Forelimb muscle (tissue), 1 donor: ENCODE measurements around the gene NELFB. TPM values are rescaled to one million over a fixed set of nuclear protein-coding genes. Genes with fewer than 3 reads are reported as not detected.

Source experiments
- DNase-seq: peaks from one replicate; pipeline ENCODE4 v3.0.0-alpha.2; 2013; ENCODE audit warnings: low read depth
- polyA plus RNA-seq: library from polyadenylated mRNA; unstranded; fragments of 120-200 nt; gene quantifications from one replicate; pipeline ENCODE4 v1.2.1, GENCODE V29; 2013; ENCODE audit not compliant: insufficient read length

The NELFB gene
- polyA plus RNA-seq, 1 donor, result 45.6 TPM

- no peak for DNase-seq
Observed at GRCh38 chr9:137314561-137315560, 59.7 kb downstream of the NELFB start.

GRCh38 chr9:137315581-137316011 lies 60.5 kb downstream of the NELFB start:
- no peak for DNase-seq

DNA sequence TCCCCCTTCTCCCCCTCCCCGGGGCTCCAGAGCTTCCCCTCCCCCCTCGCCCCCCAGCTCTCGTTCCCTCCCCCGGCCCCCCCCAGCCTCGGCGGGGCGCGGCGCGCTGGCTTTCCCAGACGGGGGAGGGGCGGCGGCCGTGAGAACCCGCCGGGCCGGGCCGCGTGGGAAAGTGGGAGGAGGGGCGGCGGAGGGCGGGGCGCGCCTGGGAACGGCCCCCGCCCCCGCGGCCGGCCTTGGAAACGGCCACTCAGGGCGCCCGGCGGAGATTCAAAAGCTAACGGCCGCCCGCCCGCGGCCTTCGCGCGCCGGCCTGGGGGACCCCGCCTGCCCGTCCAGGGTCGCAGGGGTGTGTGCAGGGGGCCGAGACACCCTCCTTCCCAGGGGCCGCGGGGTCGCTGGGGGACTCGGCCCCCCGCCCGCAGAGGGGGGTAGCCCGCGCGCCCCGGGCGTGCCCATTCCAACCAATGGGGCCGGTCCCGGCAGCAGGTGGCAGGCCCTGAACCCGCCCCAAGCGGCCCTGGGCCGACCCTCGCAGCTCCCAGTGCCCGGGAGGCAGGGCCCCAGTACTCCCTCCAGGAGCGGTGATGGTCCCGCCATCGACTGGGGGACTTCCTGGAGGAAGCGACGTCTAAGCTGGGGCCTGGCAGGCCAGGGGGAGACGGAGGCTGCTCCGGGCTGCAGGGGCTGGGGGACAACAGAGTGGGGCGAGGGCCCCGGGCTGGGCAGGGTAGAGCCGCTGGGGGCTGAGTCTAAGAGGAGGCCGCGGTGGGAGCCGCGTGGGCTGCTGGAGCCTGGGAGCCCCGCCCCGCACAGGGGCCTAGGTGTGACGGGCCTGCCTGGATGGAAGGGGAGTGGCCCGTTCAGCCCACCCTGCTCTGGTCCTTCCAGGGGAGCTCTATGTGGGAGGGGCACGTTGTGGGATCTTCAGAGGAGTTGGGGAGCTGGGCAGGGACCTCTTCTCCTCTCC lies 61.2 kb downstream of the NELFB start:
- no peak for DNase-seq

GRCh38 chr9:137317021-137317717 lies 62.0 kb downstream of the NELFB start:
- no peak for DNase-seq

GRCh38 chr9:137317718-137318511 lies 62.8 kb downstream of the NELFB start:
- no peak for DNase-seq

GRCh38 chr9:137318602-137319001 lies 63.5 kb downstream of the NELFB start:
- DNase-seq, result no peak

DNA sequence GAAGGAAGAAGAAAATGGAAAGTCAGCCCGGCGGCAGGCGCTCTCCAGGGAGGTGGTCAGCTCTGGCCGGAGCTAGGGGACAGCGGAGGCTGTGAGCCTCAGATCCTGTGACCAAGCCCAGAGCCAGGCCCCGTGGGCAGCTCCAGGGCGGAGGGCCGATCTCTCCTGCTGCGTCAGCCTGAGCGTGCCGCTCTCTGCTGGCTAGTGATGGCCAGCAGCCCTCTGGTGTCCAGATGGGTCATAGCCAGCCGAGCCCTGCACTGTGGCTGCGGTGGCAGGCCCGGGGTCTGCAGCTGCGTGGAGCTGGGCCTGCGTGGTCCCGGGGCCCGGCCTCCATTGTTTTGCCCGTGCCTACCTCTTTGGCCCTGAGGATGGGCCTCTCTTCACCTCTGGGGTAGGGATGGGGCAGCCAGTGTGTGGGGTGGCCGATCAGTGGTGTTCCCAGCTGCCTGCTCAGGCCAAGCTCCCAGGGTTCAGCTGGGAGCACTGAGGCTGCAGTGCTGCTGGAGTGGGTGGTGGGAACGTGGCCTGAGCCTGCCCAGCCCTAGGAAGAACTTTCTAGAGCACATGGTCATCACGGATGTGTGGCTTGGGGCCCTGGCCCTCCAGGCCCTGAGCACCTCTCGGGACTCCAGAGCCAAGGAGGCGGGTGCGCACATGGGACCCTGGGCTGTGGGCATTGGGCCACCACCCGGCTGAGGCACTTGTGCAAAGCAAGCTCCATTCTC lies 64.0 kb downstream of the NELFB start:
- DNase-seq, result no peak

GRCh38 chr9:137319739-137320551 lies 64.8 kb downstream of the NELFB start:
- DNase-seq, result no peak

- no peak for DNase-seq
Observed at GRCh38 chr9:137320555-137321384, 65.6 kb downstream of the NELFB start.

GRCh38 chr9:137321726-137322361 lies 66.7 kb downstream of the NELFB start:
- DNase-seq, result no peak

Other genes with a start within 250 kb of the NELFB start
- gene ABCA2, start 227.1 kb upstream of the NELFB start, polyA plus RNA-seq, result 16.5 TPM
- gene FUT7, start 223.2 kb upstream of the NELFB start, polyA plus RNA-seq, result 0.08 TPM
- gene NPDC1, start 209.2 kb upstream of the NELFB start, polyA plus RNA-seq, result 40.9 TPM
- gene ENTPD2, start 201.3 kb upstream of the NELFB start, polyA plus RNA-seq, result 16.2 TPM
- gene SAPCD2, start 184.8 kb upstream of the NELFB start, polyA plus RNA-seq, result 3.6 TPM
- gene UAP1L1, start 177.8 kb upstream of the NELFB start, polyA plus RNA-seq, result 1.9 TPM
- 38.6 TPM for gene MAN1B1, start 168.3 kb upstream of the NELFB start, polyA plus RNA-seq
- gene DPP7, start 140.6 kb upstream of the NELFB start, polyA plus RNA-seq, result 21.7 TPM
- gene GRIN1, start 116.2 kb upstream of the NELFB start, polyA plus RNA-seq, result not detected
- gene LRRC26, start 85.3 kb upstream of the NELFB start, polyA plus RNA-seq, result 0.11 TPM
- not detected for gene TMEM210, start 83.3 kb upstream of the NELFB start, polyA plus RNA-seq
- gene ANAPC2, start 66.8 kb upstream of the NELFB start, polyA plus RNA-seq, result 30.4 TPM
- gene SSNA1, start 66.7 kb upstream of the NELFB start, polyA plus RNA-seq, result 53.7 TPM
- 10.9 TPM for gene TPRN, start 54.6 kb upstream of the NELFB start, polyA plus RNA-seq
- 33.0 TPM for gene TMEM203, start 49.7 kb upstream of the NELFB start, polyA plus RNA-seq
- gene NDOR1, start 49.6 kb upstream of the NELFB start, polyA plus RNA-seq, result 7.0 TPM
- gene RNF208, start 33.1 kb upstream of the NELFB start, polyA plus RNA-seq, result 2.5 TPM
- 2.4 TPM for gene CYSRT1, start 30.2 kb upstream of the NELFB start, polyA plus RNA-seq
- 2.4 TPM for gene RNF224, start 27.8 kb upstream of the NELFB start, polyA plus RNA-seq
- gene SLC34A3, start 24.4 kb upstream of the NELFB start, polyA plus RNA-seq, result 1.5 TPM
- gene TUBB4B, start 14.0 kb upstream of the NELFB start, polyA plus RNA-seq, result 146 TPM
- gene STPG3, start 4.0 kb upstream of the NELFB start, polyA plus RNA-seq, result 0.18 TPM
- 7.6 TPM for gene TOR4A, start 22.4 kb downstream of the NELFB start, polyA plus RNA-seq
- 3.8 TPM for gene NRARP, start 46.9 kb downstream of the NELFB start, polyA plus RNA-seq
- gene EXD3, start 167.8 kb downstream of the NELFB start, polyA plus RNA-seq, result 13.0 TPM
- 2.2 TPM for gene NOXA1, start 168.1 kb downstream of the NELFB start, polyA plus RNA-seq
- 0.46 TPM for gene ENTPD8, start 186.0 kb downstream of the NELFB start, polyA plus RNA-seq
- gene NSMF, start 204.0 kb downstream of the NELFB start, polyA plus RNA-seq, result 16.9 TPM